GM23338 (cell line): Measurements from ENCODE around the gene FKRP. TPM values are rescaled to one million over a fixed set of nuclear protein-coding genes. Genes with fewer than 3 reads are reported as not detected.

ENCODE experiments used
- ATAC-seq: fragments of 200-7000 bp; cut with Tn5 transposase; 3 replicates; pipeline ENCODE4 v1.9.1; 2020
- DNase-seq: peaks from one replicate; pipeline ENCODE4 v3.0.0-alpha.2; 2015; ENCODE audit warnings: low spot score
- H2AFZ ChIP-seq: fragments of 200-600 bp; sonication (generic); 2 replicates; pipeline ENCODE4 v1.8.0; 2016; ENCODE audit warnings: antibody characterized with exemption, mild to moderate bottlenecking, moderate library complexity
- H3F3A ChIP-seq: fragments of 200-600 bp; sonication (generic); replicated peaks from 2 replicates; pipeline ENCODE4 v1.8.0; 2017; ENCODE audit warnings: antibody characterized with exemption, mixed run types, low read depth
- H3K27ac ChIP-seq: fragments of 200-600 bp; sonication (generic); 2 replicates; pipeline ENCODE4 v1.6.1; 2016; ENCODE audit warnings: low read depth
- H3K27me3 ChIP-seq: fragments of 200-600 bp; sonication (generic); 2 replicates; pipeline ENCODE4 v1.8.0; 2016; ENCODE audit warnings: mild to moderate bottlenecking, mixed run types, moderate library complexity; ENCODE audit not compliant: insufficient read depth
- H3K36me3 ChIP-seq: fragments of 200-600 bp; sonication (generic); 2 replicates; pipeline ENCODE4 v1.8.0; 2016; ENCODE audit warnings: mild to moderate bottlenecking; ENCODE audit not compliant: insufficient read depth
- H3K4me1 ChIP-seq: fragments of 200-600 bp; sonication (generic); 2 replicates; pipeline ENCODE4 v1.8.0; 2016; ENCODE audit warnings: mild to moderate bottlenecking, moderate library complexity; ENCODE audit not compliant: insufficient read depth
- H3K4me2 ChIP-seq: fragments of 200-600 bp; sonication (generic); 2 replicates; pipeline ENCODE4 v1.7.1; 2017; ENCODE audit warnings: mixed run types
- H3K4me3 ChIP-seq: fragments of 200-600 bp; sonication (generic); 2 replicates; pipeline ENCODE4 v1.6.1; 2016; ENCODE audit warnings: mixed run types
- H3K79me2 ChIP-seq: fragments of 200-600 bp; sonication (generic); replicated peaks from 2 replicates; pipeline ENCODE4 v1.8.0; 2017; ENCODE audit warnings: mild to moderate bottlenecking; ENCODE audit not compliant: insufficient read depth
- H3K9me2 ChIP-seq: fragments of 200-600 bp; sonication (generic); 2 replicates; pipeline ENCODE4 v1.8.0; 2017; ENCODE audit not compliant: insufficient read depth
- H4K20me1 ChIP-seq: fragments of 200-600 bp; sonication (generic); replicated peaks from 2 replicates; pipeline ENCODE4 v1.8.0; 2017; ENCODE audit warnings: mild to moderate bottlenecking; ENCODE audit not compliant: insufficient read depth
- H3K27ac Mint-ChIP-seq: 2 replicates; pipeline ENCODE4 v1.8.0; 2020; ENCODE audit warnings: inconsistent platforms, mild to moderate bottlenecking, moderate library complexity, mixed read lengths
- H3K27me3 Mint-ChIP-seq: 3 replicates; pipeline ENCODE4 v1.8.0; 2022; ENCODE audit warnings: low read depth, mild to moderate bottlenecking, moderate library complexity, mixed read lengths, inconsistent platforms; ENCODE audit not compliant: insufficient read depth, poor library complexity
- H3K36me3 Mint-ChIP-seq: 3 replicates; pipeline ENCODE4 v1.8.0; 2021; ENCODE audit warnings: low read depth, mild to moderate bottlenecking, inconsistent platforms, moderate library complexity, mixed read lengths
- H3K4me1 Mint-ChIP-seq: 3 replicates; pipeline ENCODE4 v1.8.0; 2020; ENCODE audit warnings: mild to moderate bottlenecking, inconsistent platforms, mixed read lengths
- H3K4me3 Mint-ChIP-seq: 3 replicates; pipeline ENCODE4 v1.8.0; 2021; ENCODE audit warnings: moderate library complexity, mild to moderate bottlenecking, inconsistent platforms, mixed read lengths
- H3K9me3 Mint-ChIP-seq: 3 replicates; pipeline ENCODE4 v1.8.0; 2020; ENCODE audit warnings: moderate library complexity, mild to moderate bottlenecking, inconsistent platforms, mixed read lengths
- CREB1 ChIP-seq: fragments of 250-450 bp; sonication (Bioruptor Pico); IDR thresholded peaks from 2 replicates; pipeline ENCODE4 v1.5.0; 2020; ENCODE audit warnings: low read depth, mild to moderate bottlenecking, moderate library complexity
- CTCF ChIP-seq, 2 experiments: fragments of 200-600 bp in 1 of 2; sonication (generic) in 1 of 2; conservative IDR thresholded peaks; 2 replicates each; pipeline versions ENCODE4 v1.5.1 to v1.6.1; 2016 to 2017; ENCODE audit warnings: antibody characterized with exemption in 2 of 2, low read depth in 2 of 2, mild to moderate bottlenecking in 2 of 2, moderate library complexity in 1 of 2
- ETS1 ChIP-seq: IDR thresholded peaks from 2 replicates; pipeline ENCODE4 v1.6.1; 2016; ENCODE audit warnings: antibody characterized with exemption
- EZH2 ChIP-seq: fragments of 200-600 bp; sonication (generic); IDR thresholded peaks from one replicate; pipeline ENCODE4 v1.8.0; 2017; ENCODE audit warnings: antibody characterized with exemption, mild to moderate bottlenecking, low read depth; ENCODE audit not compliant: unreplicated experiment
- EZH2phosphoT487 ChIP-seq: fragments of 200-600 bp; sonication (generic); IDR thresholded peaks from one replicate; pipeline ENCODE4 v1.8.1; 2018; ENCODE audit warnings: antibody characterized with exemption; ENCODE audit not compliant: unreplicated experiment
- NANOG ChIP-seq: IDR thresholded peaks from 2 replicates; pipeline ENCODE4 v1.6.1; 2016; ENCODE audit warnings: antibody characterized with exemption, borderline replicate concordance
- POLR2AphosphoS5 ChIP-seq: IDR thresholded peaks from 2 replicates; pipeline ENCODE4 v1.6.1; 2016; ENCODE audit warnings: antibody characterized with exemption, low read depth
- ZNF331 ChIP-seq: fragments of 250-450 bp; sonication (Bioruptor Pico); IDR thresholded peaks from 2 replicates; pipeline ENCODE4 v1.5.0; 2020; ENCODE audit warnings: low read depth, mild to moderate bottlenecking, moderate library complexity
- ZNF462 ChIP-seq: fragments of 250-450 bp; sonication (Bioruptor Pico); IDR thresholded peaks from 2 replicates; pipeline ENCODE4 v1.5.0; 2020; ENCODE audit warnings: mild to moderate bottlenecking, moderate library complexity
- polyA plus RNA-seq: library from polyadenylated mRNA; unstranded; fragments of >200 nt; fragmentation: Nextera tagmentation; extraction: Ambion mirVana; gene quantifications from 2 replicates; pipeline ENCODE4 v1.2.1, GENCODE V29; 2016
- total RNA-seq: library from RNA; depleted of rRNA; stranded (reverse); fragments of >200 nt; shearing (Covaris generic); gene quantifications from 2 replicates; pipeline ENCODE4 v1.2.3, GENCODE V29; 2014

The FKRP gene
- total and polyA plus RNA-seq, 2 experiments from 2014 or later = 11.5 to 31.9 TPM

- peak overlapping the region; percentile 77 for H3K4me2 ChIP-seq
- H3K27ac ChIP-seq = peak overlapping the region; percentile 63; the same call in 1 of the 2 replicates
- no peaks in the 10 kb centered on the region for H3K9me3 Mint-ChIP-seq
- ATAC-seq (no peak), DNase-seq (peak; percentile 73)
- no peaks in the 10 kb centered on the region for H3K36me3 ChIP-seq
- peaks cover 16% of the 10 kb centered on the region; the same call in 1 of the 2 replicates for H3F3A ChIP-seq
- no peaks in the 10 kb centered on the region for H3K27me3 ChIP-seq
- peaks cover 20% of the 10 kb centered on the region for H3K4me1 ChIP-seq
- H4K20me1 ChIP-seq = peaks cover 1% of the 10 kb centered on the region
- peak overlapping the region; percentile 97; the same call in 1 of the 2 replicates for H3K4me3 ChIP-seq
- no peaks in the 10 kb centered on the region for H3K9me2 ChIP-seq
- H2AFZ ChIP-seq = no peak overlapping the region
- peaks cover 26% of the 10 kb centered on the region for H3K36me3 Mint-ChIP-seq
- peak overlapping the region; percentile 97 for H3K4me3 Mint-ChIP-seq
- H3K79me2 ChIP-seq = peaks cover 17% of the 10 kb centered on the region
- TF ChIP-seq POLR2AphosphoS5 (0 out of 2 replicates have a peak, but pooled peaks have one; percentile 2), CREB1 (CRISPR knock-in tag) (no peak)
- H3K27ac Mint-ChIP-seq = 0 out of 2 replicates have a peak overlapping the region, but pooled peaks have one; percentile 44
- H3K4me1 Mint-ChIP-seq = peaks cover 29% of the 10 kb centered on the region
- peaks cover 21% of the 10 kb centered on the region for H3K27me3 Mint-ChIP-seq
These were observed 27.5 kb upstream of the FKRP start for GRCh38 chr19:46718157-46718933.

- Mint-ChIP-seq H3K4me1 (peaks cover 27% of the 10 kb centered on the region), H3K36me3 (peaks cover 31% of the 10 kb centered on the region), H3K9me3 (no peaks in the 10 kb centered on the region), H3K27ac (no peak overlapping the region), H3K4me3 (no peak overlapping the region; the same call in 2 of the 3 replicates), H3K27me3 (peaks cover 20% of the 10 kb centered on the region)
- Histone ChIP-seq H3K36me3 (peaks cover 4% of the 10 kb centered on the region; the same call in 1 of the 2 replicates), H3F3A (peaks cover 14% of the 10 kb centered on the region; the same call in 1 of the 2 replicates), H2AFZ (no peak overlapping the region), H3K4me2 (no peak overlapping the region), H3K27ac (no peak overlapping the region), H3K79me2 (peaks cover 15% of the 10 kb centered on the region), H3K9me2 (no peaks in the 10 kb centered on the region), H4K20me1 (no peaks in the 10 kb centered on the region; the same call in 1 of the 2 replicates), H3K27me3 (no peaks in the 10 kb centered on the region), H3K4me3 (no peak overlapping the region), H3K4me1 (peaks cover 18% of the 10 kb centered on the region)
- DNase-seq (no peak), ATAC-seq (no peak)
- no peak for TF ChIP-seq ZNF462
- TF ChIP-seq EZH2phosphoT487 = no peak
- no peak for TF ChIP-seq ETS1
- no peak for TF ChIP-seq CTCF (conservative IDR thresholded peaks at IDR 0.05; ENCODE audit: low read depth in 2 of 2)
- TF ChIP-seq NANOG = no peak
- no peak for TF ChIP-seq ZNF331
- no peak for TF ChIP-seq POLR2AphosphoS5
- no peak for TF ChIP-seq EZH2
These were observed 26.8 kb upstream of the FKRP start for GRCh38 chr19:46718934-46719622.
